DND-41 (cell line): ENCODE results near the gene KIAA0753.

ENCODE experiments used
- CTCF ChIP-seq: IDR thresholded peaks from 2 replicates; pipeline ENCODE4 v1.5.1; 2012; ENCODE audit warnings: borderline replicate concordance, low read length, moderate library complexity, mild to moderate bottlenecking; ENCODE audit not compliant: poor library complexity, severe bottlenecking; ENCODE audit errors: extremely low read depth
- EZH2 ChIP-seq: IDR thresholded peaks from 3 replicates; pipeline ENCODE4 v1.6.1; 2012; ENCODE audit warnings: borderline replicate concordance, low read depth, mild to moderate bottlenecking, moderate library complexity, low read length, inconsistent platforms; ENCODE audit not compliant: severe bottlenecking

- TF ChIP-seq CTCF (no peak), EZH2 (no peak)
These were observed 83.5 kb downstream of the KIAA0753 start for GRCh38 chr17:6557040-6557438.
